PC-3 (cell line): ENCODE results near the gene LENEP. TPM values are rescaled to one million over a fixed set of nuclear protein-coding genes. Genes with fewer than 3 reads are reported as not detected.

Experiments used
- ATAC-seq: fragments of 200-7000 bp; cut with Tn5 transposase; 2 replicates; pipeline ENCODE4 v1.9.1; 2020; ENCODE audit warnings: mild to moderate bottlenecking, moderate library complexity
- BruUV-seq: library from RNA; stranded (reverse); fragments of 400-500 nt; replicated peaks from 2 replicates; lab custom pipeline; 2021; lab: Mats Ljungman, UMichigan
- CTCF ChIA-PET: fragments of 300-600 bp; sonication (Branson Sonifier 250); formaldehyde crosslinking; loops from one replicate; lab custom pipeline; 2022; ENCODE audit warnings: antibody characterized with exemption; lab: Charles Lee
- POLR2A ChIA-PET: fragments of 300-600 bp; sonication (Branson Sonifier 250); formaldehyde crosslinking; loops from one replicate; lab custom pipeline; 2022; ENCODE audit warnings: antibody characterized with exemption; ENCODE audit not compliant: unreplicated experiment; lab: Charles Lee
- DNase-seq: peaks from one replicate; pipeline ENCODE4 v3.0.0-alpha.2; 2015
- H2AFZ ChIP-seq: fragments of 300-600 bp; sonication (generic); 2 replicates; pipeline ENCODE4 v1.6.0; 2016; ENCODE audit warnings: antibody characterized with exemption, low read length
- H3F3A ChIP-seq: fragments of 300-600 bp; sonication (generic); one replicate; pipeline ENCODE4 v1.6.0; 2017; ENCODE audit warnings: antibody characterized with exemption, low read length, control low read depth, mild to moderate bottlenecking; ENCODE audit not compliant: unreplicated experiment
- H3K27ac ChIP-seq: fragments of 300-600 bp; sonication (generic); 2 replicates; pipeline ENCODE4 v1.5.1; 2016; ENCODE audit warnings: mild to moderate bottlenecking, low read length
- H3K27me3 ChIP-seq: fragments of 300-600 bp; sonication (generic); 2 replicates; pipeline ENCODE4 v1.6.1; 2016; ENCODE audit warnings: low read length, mixed read lengths
- H3K36me3 ChIP-seq: fragments of 300-600 bp; sonication (generic); 2 replicates; pipeline ENCODE4 v1.6.1; 2016; ENCODE audit warnings: low read depth, mixed run types, low read length, mixed read lengths
- H3K4me1 ChIP-seq: fragments of 300-600 bp; sonication (generic); 2 replicates; pipeline ENCODE4 v1.5.1; 2016; ENCODE audit warnings: low read length; ENCODE audit not compliant: insufficient read depth
- H3K4me2 ChIP-seq: fragments of 300-600 bp; sonication (generic); 2 replicates; pipeline ENCODE4 v1.6.0; 2016; ENCODE audit warnings: low read length
- H3K4me3 ChIP-seq: fragments of 300-600 bp; sonication (generic); 2 replicates; pipeline ENCODE4 v1.5.1; 2016; ENCODE audit warnings: mild to moderate bottlenecking, low read length, mixed read lengths
- H3K79me2 ChIP-seq: fragments of 300-600 bp; sonication (generic); 2 replicates; pipeline ENCODE4 v1.6.1; 2017; ENCODE audit warnings: low read length, mixed read lengths
- H3K9ac ChIP-seq: fragments of 300-600 bp; sonication (generic); 2 replicates; pipeline ENCODE4 v1.6.0; 2016; ENCODE audit warnings: mild to moderate bottlenecking, low read length
- H3K9me2 ChIP-seq: fragments of 300-600 bp; sonication (generic); replicated peaks from 2 replicates; pipeline ENCODE4 v1.6.1; 2016; ENCODE audit warnings: mixed run types, low read length, mixed read lengths
- H3K9me3 ChIP-seq: fragments of 300-600 bp; sonication (generic); 2 replicates; pipeline ENCODE4 v1.6.1; 2016; ENCODE audit warnings: low read length, mixed read lengths
- H4K20me1 ChIP-seq: fragments of 300-600 bp; sonication (generic); 2 replicates; pipeline ENCODE4 v1.6.1; 2016; ENCODE audit warnings: low read length, mixed read lengths
- EZH2 ChIP-seq: fragments of 300-600 bp; sonication (generic); IDR thresholded peaks from one replicate; pipeline ENCODE4 v1.6.1; 2017; ENCODE audit warnings: antibody characterized with exemption, mild to moderate bottlenecking, low read length; ENCODE audit not compliant: unreplicated experiment
- EZH2phosphoT487 ChIP-seq: fragments of 300-600 bp; sonication (generic); IDR thresholded peaks from 2 replicates; pipeline ENCODE4 v1.6.1; 2018; ENCODE audit warnings: mild to moderate bottlenecking, antibody characterized with exemption, low read length, borderline replicate concordance
- intact Hi-C: fragments of 100-400 bp; cut with micrococcal nuclease; formaldehyde crosslinking; loops from 2 replicates; pipeline ENCODE4 v1.9.0; 2023
- microRNA-seq: library from miRNA; unstranded; fragments of <30 nt; microRNA quantifications from one replicate; pipeline ENCODE4 v1.1.0, GENCODE V29; 2020; ENCODE audit not compliant: unreplicated experiment
- total RNA-seq: library from RNA; depleted of rRNA; stranded (reverse); fragments of >200 nt; gene quantifications from 2 replicates; pipeline ENCODE4 v1.2.3, GENCODE V29; 2014; rRNA removed
- TF ChIP-seq, protein P1 (sequence below): fragments of 300-600 bp; sonication (generic); conservative IDR thresholded peaks from 2 replicates; pipeline ENCODE4 v1.5.1; 2017; ENCODE audit warnings: antibody characterized with exemption, low read depth, mild to moderate bottlenecking, low read length

Gene LENEP
- total RNA-seq, 1 experiment from 2014 or later = not detected

DNA sequence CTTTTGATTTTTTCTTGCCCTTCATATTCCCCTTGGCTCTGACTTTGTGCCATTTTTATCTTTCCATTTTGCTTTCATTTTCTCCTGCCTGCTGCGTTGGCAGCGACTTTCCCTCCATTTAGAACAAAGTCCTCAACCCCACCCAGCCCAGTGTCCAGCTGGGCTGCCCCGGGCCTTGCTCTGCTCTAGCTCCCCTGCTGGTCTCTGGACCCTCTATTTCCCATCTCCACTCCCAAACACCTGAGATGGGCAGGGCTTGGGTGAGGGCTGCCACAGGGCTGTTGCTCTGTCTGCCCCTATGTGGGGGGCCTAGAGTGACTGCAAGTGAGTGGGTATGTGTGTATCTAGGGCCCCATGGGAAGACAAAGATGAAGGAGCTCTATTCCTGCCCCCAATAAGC lies 50.4 kb downstream of the LENEP start:
- intact Hi-C loops = loop anchor here (2.0 kb wide), 1 partner anchor 17 kb away; no protein-coding TSS in a partner anchor
- no TSS peak for BruUV-seq
- no peak overlapping the region for H3K9ac ChIP-seq

More for the DNA sequence above, 50.4 kb downstream of the LENEP start:
- Histone ChIP-seq H3K79me2 (no peaks in the 10 kb centered on the region), H3K27ac (no peak overlapping the region), H4K20me1 (no peaks in the 10 kb centered on the region), H2AFZ (no peak overlapping the region), H3K36me3 (no peaks in the 10 kb centered on the region), H3K4me2 (no peak overlapping the region), H3F3A (no peaks in the 10 kb centered on the region), H3K4me3 (no peak overlapping the region), H3K4me1 (peaks cover 23% of the 10 kb centered on the region), H3K9me2 (no peaks in the 10 kb centered on the region), H3K9me3 (no peaks in the 10 kb centered on the region), H3K27me3 (no peaks in the 10 kb centered on the region)
- TF ChIP-seq, protein P1, sequence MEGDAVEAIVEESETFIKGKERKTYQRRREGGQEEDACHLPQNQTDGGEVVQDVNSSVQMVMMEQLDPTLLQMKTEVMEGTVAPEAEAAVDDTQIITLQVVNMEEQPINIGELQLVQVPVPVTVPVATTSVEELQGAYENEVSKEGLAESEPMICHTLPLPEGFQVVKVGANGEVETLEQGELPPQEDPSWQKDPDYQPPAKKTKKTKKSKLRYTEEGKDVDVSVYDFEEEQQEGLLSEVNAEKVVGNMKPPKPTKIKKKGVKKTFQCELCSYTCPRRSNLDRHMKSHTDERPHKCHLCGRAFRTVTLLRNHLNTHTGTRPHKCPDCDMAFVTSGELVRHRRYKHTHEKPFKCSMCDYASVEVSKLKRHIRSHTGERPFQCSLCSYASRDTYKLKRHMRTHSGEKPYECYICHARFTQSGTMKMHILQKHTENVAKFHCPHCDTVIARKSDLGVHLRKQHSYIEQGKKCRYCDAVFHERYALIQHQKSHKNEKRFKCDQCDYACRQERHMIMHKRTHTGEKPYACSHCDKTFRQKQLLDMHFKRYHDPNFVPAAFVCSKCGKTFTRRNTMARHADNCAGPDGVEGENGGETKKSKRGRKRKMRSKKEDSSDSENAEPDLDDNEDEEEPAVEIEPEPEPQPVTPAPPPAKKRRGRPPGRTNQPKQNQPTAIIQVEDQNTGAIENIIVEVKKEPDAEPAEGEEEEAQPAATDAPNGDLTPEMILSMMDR = no peak
- no peak for TF ChIP-seq EZH2
- no peak for TF ChIP-seq EZH2phosphoT487
- POLR2A ChIA-PET = no interaction called here
- CTCF ChIA-PET = interaction anchor here (0.5 to 2.3 kb wide), 5 partner anchors 18 to 124 kb away, joined by 3 to 27 read pairs (median 9); no protein-coding TSS in a partner anchor
- ATAC-seq (no peak), DNase-seq (no peak)

Small RNA genes lying within 50 kb of the gene (microRNA-seq; reads per million reads assigned to microRNA genes)
- gene MIR4258 = not detected

Other genes starting within 250 kb of the LENEP start
- 0.12 and 0.26 TPM in 2 replicates for gene KCNN3, start 123.3 kb upstream of the LENEP start, total RNA-seq
- 32.3 and 41.5 TPM in 2 replicates for gene PMVK, start 56.9 kb upstream of the LENEP start, total RNA-seq
- gene PBXIP1, start 37.5 kb upstream of the LENEP start, total RNA-seq = 35.4 and 43.1 TPM in 2 replicates
- gene PYGO2, start 31.8 kb upstream of the LENEP start, total RNA-seq = 41.7 and 43.3 TPM in 2 replicates
- 106 and 107 TPM in 2 replicates for gene SHC1, start 22.8 kb upstream of the LENEP start, total RNA-seq
- 330 and 390 TPM in 2 replicates for gene CKS1B, start 18.9 kb upstream of the LENEP start, total RNA-seq
- 58.5 and 84.0 TPM in 2 replicates for gene FLAD1, start 10.2 kb upstream of the LENEP start, total RNA-seq
- 39.7 and 59.1 TPM in 2 replicates for gene ZBTB7B, start 9.2 kb downstream of the LENEP start, total RNA-seq
- gene DCST2, start 40.2 kb downstream of the LENEP start, total RNA-seq = 0.18 and 3.0 TPM in 2 replicates
- gene DCST1, start 40.2 kb downstream of the LENEP start, total RNA-seq = not detected in 2 replicates
- 334 and 384 TPM in 2 replicates for gene ADAM15, start 57.7 kb downstream of the LENEP start, total RNA-seq
- 36.7 and 37.4 TPM in 2 replicates for gene EFNA4, start 70.2 kb downstream of the LENEP start, total RNA-seq
- 16.2 and 23.5 TPM in 2 replicates for gene EFNA3, start 85.3 kb downstream of the LENEP start, total RNA-seq
- 29.4 and 49.9 TPM in 2 replicates for gene EFNA1, start 134.3 kb downstream of the LENEP start, total RNA-seq
- 59.2 and 75.2 TPM in 2 replicates for gene SLC50A1, start 142.3 kb downstream of the LENEP start, total RNA-seq
- gene DPM3, start 146.9 kb downstream of the LENEP start, total RNA-seq = 53.6 and 74.3 TPM in 2 replicates
- 241 and 257 TPM in 2 replicates for gene KRTCAP2, start 179.7 kb downstream of the LENEP start, total RNA-seq
- 4.1 and 5.4 TPM in 2 replicates for gene TRIM46, start 180.3 kb downstream of the LENEP start, total RNA-seq
- 12.0 and 13.0 TPM in 2 replicates for gene THBS3, start 214.3 kb downstream of the LENEP start, total RNA-seq
- gene MTX1, start 215.1 kb downstream of the LENEP start, total RNA-seq = 141 and 152 TPM in 2 replicates